ENCODE measurements around the gene TMEM248.

DNA sequence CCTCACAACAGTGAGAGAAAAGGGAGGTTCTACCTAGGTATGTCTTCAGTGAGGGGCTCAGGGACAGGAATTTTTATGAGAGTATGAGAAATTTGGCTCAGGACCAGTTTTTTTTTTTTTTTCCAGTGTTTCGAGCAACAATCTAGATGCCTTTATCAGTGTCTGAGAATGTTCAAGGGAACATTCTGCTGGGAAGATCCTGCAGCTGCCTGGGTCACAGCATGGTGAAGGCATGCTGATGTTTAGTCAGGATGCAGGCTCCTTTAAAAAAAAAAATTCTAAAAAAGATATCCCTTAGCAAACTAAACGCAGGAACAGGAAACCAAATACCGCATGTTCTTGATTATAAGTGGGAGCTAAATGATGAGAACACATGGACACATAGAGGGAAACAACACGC is 43.4 kb downstream of the TMEM248 start:
- TF ChIP-seq TAF1 (IDR thresholded peaks at IDR 0.05; ENCODE audit: borderline replicate concordance, low read depth, low read length) (no peak), POLR2A (IDR thresholded peaks at IDR 0.05; ENCODE audit: low read depth, low read length) (no peak)
